KMS-11 (cell line): ENCODE results near the gene CD300LG.

Experiments
- H2AFZ ChIP-seq: fragments of 200-600 bp; sonication (generic); 2 replicates; pipeline ENCODE4 v1.6.1; 2016; ENCODE audit warnings: antibody characterized with exemption, mixed run types, low read depth
- H3K27ac ChIP-seq: fragments of 200-600 bp; sonication (generic); 2 replicates; pipeline ENCODE4 v1.6.1; 2016; ENCODE audit warnings: mild to moderate bottlenecking, mixed run types
- H3K27me3 ChIP-seq: fragments of 200-600 bp; sonication (generic); 2 replicates; pipeline ENCODE4 v1.6.1; 2017; ENCODE audit warnings: mild to moderate bottlenecking, low read depth, mixed run types, moderate library complexity; ENCODE audit not compliant: insufficient read depth
- H3K36me3 ChIP-seq: fragments of 200-600 bp; sonication (generic); 2 replicates; pipeline ENCODE4 v1.6.1; 2017; ENCODE audit warnings: mild to moderate bottlenecking, mixed run types; ENCODE audit not compliant: insufficient read depth
- H3K4me1 ChIP-seq: fragments of 200-600 bp; sonication (generic); 2 replicates; pipeline ENCODE4 v1.6.1; 2016; ENCODE audit warnings: mild to moderate bottlenecking, low read depth, mixed run types; ENCODE audit not compliant: poor library complexity, severe bottlenecking
- H3K4me2 ChIP-seq: fragments of 200-600 bp; sonication (generic); 2 replicates; pipeline ENCODE4 v1.7.0; 2016; ENCODE audit warnings: mild to moderate bottlenecking, mixed run types
- H3K4me3 ChIP-seq: fragments of 200-600 bp; sonication (generic); IDR thresholded peaks from 2 replicates; pipeline ENCODE4 v1.6.1; 2017; ENCODE audit warnings: low read depth, low read length, mixed read lengths; ENCODE audit not compliant: insufficient read depth
- H3K79me2 ChIP-seq: fragments of 200-600 bp; sonication (generic); 2 replicates; pipeline ENCODE4 v1.6.1; 2016; ENCODE audit warnings: low read depth, mixed run types; ENCODE audit not compliant: insufficient read depth
- H3K9ac ChIP-seq: fragments of 200-600 bp; sonication (generic); 2 replicates; pipeline ENCODE4 v1.6.1; 2016; ENCODE audit warnings: mild to moderate bottlenecking, mixed run types
- H4K20me1 ChIP-seq: fragments of 200-600 bp; sonication (generic); 2 replicates; pipeline ENCODE4 v1.6.1; 2016; ENCODE audit warnings: mild to moderate bottlenecking, mixed run types; ENCODE audit not compliant: insufficient read depth
- CTCF ChIP-seq: fragments of 200-600 bp; sonication (generic); conservative IDR thresholded peaks from 2 replicates; pipeline ENCODE4 v1.6.1; 2017; ENCODE audit warnings: low read depth, mild to moderate bottlenecking, antibody characterized with exemption, low read length, moderate library complexity, mixed read lengths

CD300LG gene

GRCh38 chr17:43814714-43815113 is 32.3 kb upstream of the CD300LG start:
- no peaks in the 10 kb centered on the region for H3K4me1 ChIP-seq
- no peak for TF ChIP-seq CTCF
- no peak overlapping the region for H3K4me3 ChIP-seq
- no peak overlapping the region for H3K27ac ChIP-seq
- H3K9ac ChIP-seq, result no peak overlapping the region
- no peaks in the 10 kb centered on the region for H3K79me2 ChIP-seq
- no peaks in the 10 kb centered on the region for H3K27me3 ChIP-seq
- no peak overlapping the region for H3K4me2 ChIP-seq
- no peak overlapping the region for H2AFZ ChIP-seq
- H4K20me1 ChIP-seq, result no peaks in the 10 kb centered on the region
- H3K36me3 ChIP-seq, result no peaks in the 10 kb centered on the region

- TF ChIP-seq CTCF, result no peak
- H3K36me3 ChIP-seq, result no peaks in the 10 kb centered on the region
These were observed 30.3 kb upstream of the CD300LG start for GRCh38 chr17:43816336-43817320.

GRCh38 chr17:43817826-43818225 is 29.1 kb upstream of the CD300LG start:
- H4K20me1 ChIP-seq, result no peaks in the 10 kb centered on the region
- no peak overlapping the region for H3K4me3 ChIP-seq
- H3K27me3 ChIP-seq, result no peaks in the 10 kb centered on the region
- no peak overlapping the region for H3K27ac ChIP-seq
- no peak for TF ChIP-seq CTCF
- H3K9ac ChIP-seq, result no peak overlapping the region
- H2AFZ ChIP-seq, result no peak overlapping the region
- H3K4me1 ChIP-seq, result no peaks in the 10 kb centered on the region
- H3K36me3 ChIP-seq, result no peaks in the 10 kb centered on the region
- no peaks in the 10 kb centered on the region for H3K79me2 ChIP-seq
- no peak overlapping the region for H3K4me2 ChIP-seq

More at GRCh38 chr17:43816336-43817320, 30.3 kb upstream of the CD300LG start:
- no peak overlapping the region for H3K4me3 ChIP-seq
- H3K9ac ChIP-seq, result no peak overlapping the region
- no peak overlapping the region for H2AFZ ChIP-seq
- H3K4me1 ChIP-seq, result no peaks in the 10 kb centered on the region
- H4K20me1 ChIP-seq, result no peaks in the 10 kb centered on the region
- H3K27me3 ChIP-seq, result no peaks in the 10 kb centered on the region
- H3K4me2 ChIP-seq, result no peak overlapping the region
- H3K27ac ChIP-seq, result no peak overlapping the region
- H3K79me2 ChIP-seq, result no peaks in the 10 kb centered on the region

- H3K79me2 ChIP-seq, result no peaks in the 10 kb centered on the region
- no peak overlapping the region for H3K9ac ChIP-seq
- H2AFZ ChIP-seq, result no peak overlapping the region
- no peak overlapping the region for H3K27ac ChIP-seq
- no peaks in the 10 kb centered on the region for H3K4me1 ChIP-seq
- TF ChIP-seq CTCF, result no peak
- no peak overlapping the region for H3K4me3 ChIP-seq
- no peak overlapping the region for H3K4me2 ChIP-seq
- H3K36me3 ChIP-seq, result no peaks in the 10 kb centered on the region
- no peaks in the 10 kb centered on the region for H3K27me3 ChIP-seq
- H4K20me1 ChIP-seq, result no peaks in the 10 kb centered on the region
These were observed 28.0 kb upstream of the CD300LG start for GRCh38 chr17:43818966-43819365.
